NCI-H2227 (cell line): Measurements from ENCODE around the gene SERINC3.

Source experiments
- DNase-seq: peaks from one replicate; lab custom pipeline; 2025; ENCODE audit not compliant: unreplicated experiment; lab: John Stamatoyannopoulos, UW

SERINC3 gene

GRCh38 chr20:44467289-44467883, 54.5 kb downstream of the SERINC3 start:
- no peak for DNase-seq

- no peak for DNase-seq
Observed at GRCh38 chr20:44465001-44465560, 56.8 kb downstream of the SERINC3 start.

- no peak for DNase-seq
Observed at GRCh38 chr20:44464514-44464913, 57.4 kb downstream of the SERINC3 start.

GRCh38 chr20:44463466-44463865, 58.4 kb downstream of the SERINC3 start:
- DNase-seq = peak; percentile 11

- no peak for DNase-seq
Observed at GRCh38 chr20:44461803-44462174, 60.1 kb downstream of the SERINC3 start.

GRCh38 chr20:44461142-44461802, 60.6 kb downstream of the SERINC3 start:
- no peak for DNase-seq

GRCh38 chr20:44460795-44461141, 61.1 kb downstream of the SERINC3 start:
- peak; percentile 54 for DNase-seq

- no peak for DNase-seq
Observed at GRCh38 chr20:44459271-44459670, 62.6 kb downstream of the SERINC3 start.

GRCh38 chr20:44457016-44457415, 64.9 kb downstream of the SERINC3 start:
- DNase-seq = peak; percentile 67

- no peak for DNase-seq
Observed at GRCh38 chr20:44456611-44457010, 65.3 kb downstream of the SERINC3 start.

- no peak for DNase-seq
Observed at GRCh38 chr20:44455126-44455525, 66.7 kb downstream of the SERINC3 start.

- no peak for DNase-seq
Observed at GRCh38 chr20:44454306-44454963, 67.4 kb downstream of the SERINC3 start.

- DNase-seq = no peak
Observed at GRCh38 chr20:44450903-44451450, 70.9 kb downstream of the SERINC3 start.

- no peak for DNase-seq
Observed at GRCh38 chr20:44450281-44450889, 71.5 kb downstream of the SERINC3 start.

GRCh38 chr20:44449864-44450263, 72.0 kb downstream of the SERINC3 start:
- no peak for DNase-seq

GRCh38 chr20:44448753-44449546, 72.9 kb downstream of the SERINC3 start:
- peak; percentile 11 for DNase-seq

- no peak for DNase-seq
Observed at GRCh38 chr20:44447827-44448419, 73.9 kb downstream of the SERINC3 start.
